GM23248 (cell line): Measurements from ENCODE around the gene FCRLB.

Experiments used
- EZH2 ChIP-seq: fragments of 200-600 bp; sonication (generic); IDR thresholded peaks from 2 replicates; pipeline ENCODE4 v1.6.1; 2018; ENCODE audit warnings: antibody characterized with exemption, mild to moderate bottlenecking; ENCODE audit not compliant: insufficient read depth, poor library complexity, severe bottlenecking
- EZH2phosphoT487 ChIP-seq: fragments of 200-600 bp; sonication (generic); IDR thresholded peaks from 2 replicates; pipeline ENCODE4 v1.6.1; 2018; ENCODE audit warnings: antibody characterized with exemption, moderate library complexity, mild to moderate bottlenecking, low read depth; ENCODE audit not compliant: insufficient read depth

- no peak for TF ChIP-seq EZH2
- TF ChIP-seq EZH2phosphoT487: no peak
Measured at GRCh38 chr1:161727256-161727924, 6.0 kb downstream of the FCRLB start.
